SH-SY5Y (cell line): Measurements from ENCODE around the gene TREX2.

ENCODE experiments used
- GATA2 ChIP-seq: IDR thresholded peaks from 2 replicates; pipeline ENCODE4 v1.6.1; 2011; ENCODE audit warnings: mild to moderate bottlenecking, low read depth, low read length
- GATA3 ChIP-seq: IDR thresholded peaks from 2 replicates; pipeline ENCODE4 v1.6.1; 2011; ENCODE audit warnings: low read depth, mild to moderate bottlenecking, low read length, moderate library complexity

DNA sequence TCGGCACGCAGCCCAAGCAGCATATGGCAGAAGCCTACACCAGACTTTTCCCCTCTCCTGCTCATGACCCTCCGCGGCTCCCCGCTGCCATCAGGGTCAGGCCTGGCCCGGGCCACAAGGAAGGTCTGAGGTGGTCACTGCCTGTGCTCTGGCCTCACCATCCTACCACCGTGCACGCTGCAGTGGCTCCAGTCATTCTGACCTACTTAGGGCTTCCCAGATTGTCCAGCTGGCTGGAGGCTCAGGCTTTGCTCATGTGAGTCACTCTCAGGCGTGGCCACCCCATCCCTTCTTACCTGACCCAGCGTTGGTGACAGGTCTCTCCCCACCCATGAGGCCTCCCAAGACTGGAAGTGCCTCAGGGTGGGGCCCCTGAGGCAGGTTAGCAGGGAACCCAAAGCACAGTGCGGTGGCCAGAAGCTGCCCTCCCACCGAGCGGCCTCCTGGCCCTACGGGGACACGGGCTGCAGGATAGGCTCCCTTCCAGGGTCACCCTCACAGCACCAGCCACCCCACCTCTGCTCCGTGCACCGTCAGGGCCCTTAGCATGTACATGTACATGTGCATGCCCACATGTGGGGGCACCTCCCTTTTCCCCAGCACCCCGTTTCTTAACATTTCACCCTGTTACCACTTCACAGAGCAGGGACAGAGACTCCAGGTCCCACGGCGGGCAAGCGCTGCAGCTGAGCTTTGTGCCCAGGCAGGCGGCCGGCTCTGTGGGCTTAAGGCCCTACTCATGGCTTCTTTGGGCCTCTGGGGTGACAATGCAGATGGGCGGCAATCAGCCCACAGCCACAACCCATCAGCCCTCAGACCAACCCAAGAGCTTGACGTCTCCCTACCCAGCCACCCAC is 2.2 kb downstream of the TREX2 start:
- TF ChIP-seq GATA2 (no peak), GATA3 (no peak)
